ENCODE measurements around the gene SAMMSON.

Gene SAMMSON

DNA sequence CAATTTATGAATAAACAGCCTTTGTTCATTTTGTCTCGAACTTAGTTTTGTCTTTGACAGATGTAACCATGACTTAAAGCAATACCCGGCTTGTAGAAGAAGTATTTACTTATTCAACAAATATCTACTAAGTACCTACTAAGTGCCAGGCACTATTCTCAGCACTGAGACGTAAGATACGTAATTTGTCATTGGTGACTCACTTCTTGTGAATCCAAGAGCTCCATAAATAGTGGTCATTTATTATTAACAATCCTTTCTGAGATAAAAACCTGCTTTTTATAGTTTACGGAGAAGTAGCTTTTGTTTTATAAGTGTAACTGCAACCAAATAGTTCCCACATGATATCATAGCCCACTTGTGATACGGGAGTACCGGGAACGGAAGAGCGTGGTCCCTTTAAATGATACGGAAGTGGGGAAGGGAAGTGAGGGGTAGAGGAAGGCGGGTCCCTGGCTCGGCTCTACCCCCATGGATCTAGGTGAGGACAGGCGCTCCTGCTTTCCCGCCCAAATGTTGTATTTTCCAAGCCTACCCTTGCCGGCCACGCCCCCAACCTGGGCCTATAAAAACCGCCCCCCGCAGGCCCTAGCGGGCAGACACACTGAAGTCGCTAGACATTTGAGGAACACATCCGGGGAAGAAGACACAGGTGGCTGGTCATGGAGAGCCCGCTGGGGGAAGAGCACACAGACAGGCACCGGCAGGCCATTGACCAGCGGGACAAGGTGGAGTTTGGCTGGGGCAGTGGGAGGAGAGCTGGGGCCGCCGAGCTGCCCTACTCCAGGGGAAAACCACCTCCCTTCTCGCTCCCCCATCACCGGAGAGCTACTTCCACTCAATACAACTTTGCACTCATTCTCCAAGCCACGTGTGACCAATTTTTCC lies at the start of gene SAMMSON:
SAMMSON (plus strand) TSS at position 594 of the 888 bp plus-strand sequence.
- no peak for DNase-seq

DNA sequence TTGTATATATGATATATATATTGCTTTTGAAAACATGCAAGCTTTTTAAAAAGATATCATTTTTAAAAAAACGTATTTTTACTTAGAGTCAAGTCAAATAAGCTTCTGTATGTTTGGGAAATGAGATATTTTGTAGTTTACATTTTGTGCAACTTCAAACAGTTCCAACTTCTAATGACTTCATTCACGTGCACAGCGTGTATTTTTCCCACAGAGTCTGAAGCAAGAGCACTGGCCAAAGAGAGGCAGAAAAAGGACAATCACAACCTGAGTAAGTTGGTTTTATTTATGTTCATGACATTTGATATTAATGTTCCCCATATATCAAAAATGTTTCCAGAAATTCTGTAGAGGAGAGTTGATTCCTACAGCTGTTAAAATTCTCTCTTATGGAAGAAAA lies 47.9 kb upstream of the SAMMSON start:
- DNase-seq: no peak

DNA sequence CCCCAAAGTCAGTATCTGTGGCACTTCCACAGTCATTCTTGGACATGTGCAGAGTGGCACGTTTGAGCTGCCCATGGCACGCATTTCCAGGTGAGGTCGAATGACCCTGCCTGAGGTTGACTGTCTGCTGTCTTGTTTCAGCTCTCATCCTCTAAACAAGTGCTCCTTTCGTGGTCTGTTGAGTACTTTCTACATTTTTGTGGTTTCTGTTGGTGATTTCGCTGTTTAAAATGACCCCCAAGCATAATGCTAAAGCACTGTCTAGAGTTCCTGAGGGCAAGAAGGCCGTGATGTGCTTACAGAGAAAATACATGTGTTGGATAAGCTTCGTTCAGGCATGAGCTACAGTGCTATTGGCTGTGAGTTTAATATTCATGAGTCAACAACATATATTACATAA lies 40.0 kb upstream of the SAMMSON start:
- DNase-seq: no peak

DNA sequence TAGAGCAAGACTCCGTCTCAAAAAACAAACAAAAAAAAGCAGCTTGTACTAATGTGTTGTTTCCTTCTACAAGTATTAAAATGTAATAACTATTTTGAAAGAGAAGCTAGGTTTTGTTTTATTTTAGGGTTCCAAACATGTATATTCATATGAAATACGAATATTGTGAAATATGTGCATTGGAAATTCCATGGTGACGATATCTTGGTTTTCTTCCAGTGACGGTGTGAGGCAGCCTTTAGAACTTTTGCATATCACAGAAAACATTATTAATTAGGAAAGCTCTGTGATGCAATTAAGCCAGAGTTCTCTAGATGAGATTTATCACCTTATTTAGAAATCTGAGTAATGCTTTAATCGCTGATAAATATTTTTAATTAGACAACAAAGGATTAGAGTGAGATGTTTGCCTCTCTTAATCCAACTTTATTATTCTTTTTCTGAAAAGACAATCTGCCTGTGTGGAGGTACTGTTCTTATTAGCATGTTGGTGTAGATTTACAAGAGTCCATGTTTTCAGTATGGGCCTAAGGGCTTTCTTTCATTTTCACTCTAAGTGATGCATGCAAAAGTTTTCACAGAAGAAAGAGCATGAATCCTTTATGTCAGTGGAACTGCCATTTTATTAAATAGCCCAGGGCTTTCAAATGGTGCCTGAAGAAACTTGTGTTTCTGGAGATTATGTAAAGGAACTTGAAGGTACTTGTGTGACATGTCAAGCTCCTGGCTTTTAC lies 37.7 kb upstream of the SAMMSON start:
- no peak for DNase-seq

DNA sequence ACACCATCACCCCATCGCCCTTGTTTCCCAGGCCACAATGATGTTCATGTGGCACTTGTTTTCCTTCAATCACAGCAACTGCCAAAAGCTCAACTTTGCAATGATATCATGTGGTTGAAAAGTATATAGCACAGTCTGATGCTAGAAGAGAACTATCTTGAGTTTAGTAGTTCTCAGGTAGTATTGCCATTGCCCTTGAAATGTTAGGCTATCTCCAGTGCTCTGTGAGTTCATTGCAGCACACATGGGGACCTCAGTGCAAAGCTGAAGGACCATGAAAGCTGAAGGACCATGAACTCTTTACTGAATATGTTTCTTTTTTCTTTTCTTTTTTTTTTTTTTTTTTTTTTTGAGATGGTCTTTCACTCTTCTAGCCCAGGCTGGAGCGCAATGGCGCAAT lies 35.9 kb upstream of the SAMMSON start:
- DNase-seq: no peak

DNA sequence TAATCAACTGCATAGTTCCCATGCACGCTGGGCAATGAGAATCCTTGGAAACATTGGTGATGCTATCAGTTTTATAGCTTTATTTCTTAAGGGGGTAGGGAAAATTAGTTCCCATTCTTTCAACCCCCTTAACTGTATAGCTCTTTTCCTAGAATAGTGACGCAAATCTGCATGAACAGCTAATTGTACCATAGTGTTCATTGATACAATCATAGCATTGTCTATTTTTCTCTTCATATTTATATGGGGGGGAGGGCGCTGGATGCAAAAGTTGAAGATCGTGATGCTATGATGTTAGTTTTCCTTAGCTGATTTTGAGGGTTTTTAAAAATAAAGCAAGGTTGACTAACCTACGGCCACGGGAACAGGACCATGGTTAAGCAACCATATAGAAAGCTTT lies 32.4 kb upstream of the SAMMSON start:
- no peak for DNase-seq

DNA sequence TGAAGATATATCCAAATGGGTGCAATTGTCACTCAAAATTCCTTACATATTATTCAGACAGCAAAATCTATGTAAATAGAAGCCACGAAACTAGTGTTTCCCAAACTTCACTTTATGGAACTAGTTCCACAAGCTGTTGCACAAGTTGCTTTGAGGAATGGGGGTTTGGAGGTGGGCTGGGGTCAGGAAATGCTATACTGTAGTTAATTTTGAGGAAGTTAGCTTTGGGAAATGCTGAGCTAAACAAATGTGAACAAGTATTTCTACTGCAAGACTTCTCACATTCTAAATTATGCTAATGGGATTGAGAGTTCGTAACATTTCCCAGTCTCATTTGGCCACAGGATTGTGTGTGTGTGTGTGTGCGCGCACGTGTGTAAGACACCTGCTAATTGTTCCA lies 28.7 kb upstream of the SAMMSON start:
- DNase-seq: no peak

DNA sequence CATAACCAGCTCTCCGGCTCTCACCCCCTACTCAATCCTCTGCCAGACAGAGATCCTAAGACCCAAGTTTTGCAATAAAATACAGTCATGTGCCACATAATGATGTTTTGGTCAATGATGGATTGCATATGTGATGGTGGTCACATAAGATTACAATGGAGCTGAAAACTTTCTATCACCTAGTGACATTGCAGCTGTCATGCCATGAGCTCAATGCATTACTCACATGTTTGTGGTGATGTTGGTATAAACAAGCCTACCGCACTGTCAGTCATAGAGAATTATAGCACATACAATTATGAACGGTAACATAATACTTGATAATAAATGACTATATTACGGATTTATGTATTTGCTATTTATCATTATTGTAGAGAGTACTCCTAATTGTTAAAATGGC lies 26.9 kb upstream of the SAMMSON start:
- no peak for DNase-seq

DNA sequence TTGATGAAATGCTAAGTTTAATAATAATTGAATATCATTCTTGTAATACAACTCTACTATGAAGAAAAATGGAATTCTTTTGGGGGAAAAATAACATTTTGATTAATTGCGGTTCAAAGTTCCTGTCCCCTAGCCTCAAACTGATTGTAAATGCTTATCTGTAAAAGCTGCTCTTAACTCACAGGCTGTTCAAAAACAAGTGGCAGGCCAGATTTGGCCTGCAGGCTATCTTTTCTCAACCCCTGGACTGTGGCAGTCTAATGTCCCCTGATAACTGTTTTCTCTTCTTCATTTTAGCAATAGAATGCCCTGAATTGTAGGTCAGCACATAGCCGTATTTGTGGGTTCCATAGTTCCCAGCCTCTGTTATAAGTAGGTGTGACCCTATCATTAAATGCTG lies 23.5 kb upstream of the SAMMSON start:
- no peak for DNase-seq

DNA sequence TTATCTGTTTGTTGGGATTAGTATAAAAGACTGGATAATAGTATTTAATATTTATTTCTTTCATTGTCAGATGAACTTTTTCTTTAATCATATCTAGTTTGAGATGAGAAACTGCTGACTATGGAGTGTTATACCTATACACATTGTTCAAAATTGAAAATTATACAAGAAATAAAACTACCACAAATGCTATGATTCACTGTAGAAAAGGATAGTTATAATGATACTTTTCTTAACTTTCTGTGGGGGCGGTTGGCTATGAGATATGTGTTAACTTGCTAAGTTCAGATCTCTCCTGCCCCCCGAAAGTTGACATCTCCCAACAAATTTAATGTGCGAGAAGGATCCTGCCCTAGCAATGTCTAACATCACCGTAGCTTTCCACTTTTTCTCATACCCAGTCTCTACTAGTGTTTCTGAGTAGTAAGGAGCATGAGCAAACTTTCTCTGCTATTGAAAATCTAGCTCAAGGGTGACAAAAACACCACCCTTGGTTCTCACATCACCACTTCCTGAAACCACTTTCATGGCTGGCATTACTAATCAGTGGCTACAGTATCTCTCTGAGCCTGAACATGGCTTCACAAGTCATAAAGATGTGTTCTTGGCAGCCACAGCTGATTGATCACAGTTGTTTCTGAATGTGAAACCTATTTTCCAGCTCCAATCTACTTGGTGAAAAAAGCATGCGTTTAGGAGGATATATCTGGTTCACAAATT lies 15.8 kb upstream of the SAMMSON start:
- DNase-seq: no peak

DNA sequence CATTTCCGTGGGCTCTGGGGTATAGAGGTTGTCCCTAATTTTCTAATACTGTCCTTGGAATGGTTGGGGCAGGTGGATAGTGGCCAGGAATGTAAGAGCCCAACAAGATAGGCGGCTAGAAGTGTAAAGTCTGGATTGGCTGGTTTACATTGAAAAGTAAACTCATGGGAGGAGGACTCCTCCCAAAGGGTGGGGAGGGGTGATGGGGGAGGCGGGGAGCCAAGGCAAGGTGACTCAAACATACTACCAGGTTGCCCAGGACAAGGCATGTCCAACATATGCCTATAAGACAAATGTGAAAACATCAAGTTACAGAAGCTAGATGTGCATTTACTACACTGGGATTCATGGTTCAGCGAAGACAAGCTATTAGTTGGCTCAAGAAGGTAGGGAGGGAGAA lies 14.3 kb upstream of the SAMMSON start:
- DNase-seq: no peak

DNA sequence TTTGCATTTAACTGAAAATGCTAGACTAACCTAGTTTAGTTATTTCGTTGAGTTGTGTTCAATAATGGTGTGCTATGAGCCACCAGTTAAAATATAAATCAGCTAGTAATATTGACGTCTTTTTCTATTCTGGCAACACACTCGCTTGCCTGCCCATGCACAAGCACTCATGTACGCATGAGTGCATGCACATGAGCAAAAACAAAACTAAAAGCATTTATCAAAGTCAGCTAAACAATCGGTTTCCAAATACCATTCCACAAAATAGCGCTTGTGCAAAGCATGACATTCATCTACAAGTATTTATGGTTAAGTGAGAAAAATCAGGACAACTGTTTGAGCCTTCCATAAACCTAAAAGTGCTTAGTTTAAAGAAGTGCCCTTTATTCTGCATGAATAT lies 13.1 kb upstream of the SAMMSON start:
- no peak for DNase-seq

DNA sequence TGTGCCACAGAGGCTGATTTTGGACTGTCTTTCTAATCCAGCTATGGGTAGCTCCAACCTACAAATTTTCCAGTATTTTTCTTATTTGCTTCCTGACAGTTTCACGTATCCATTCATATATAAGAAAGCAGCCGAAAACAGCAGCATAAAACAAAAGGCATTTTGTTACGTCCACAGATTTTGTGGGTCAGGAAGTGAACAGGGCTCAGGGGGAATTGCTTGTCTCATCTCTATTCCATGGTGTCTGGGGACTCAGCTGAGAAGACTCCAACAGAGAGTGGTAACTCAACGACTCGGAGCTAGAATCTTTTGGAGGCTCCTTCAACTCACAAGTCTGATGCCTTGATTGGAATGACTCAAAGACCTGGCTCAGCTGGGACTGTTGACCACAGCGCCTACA lies 11.7 kb upstream of the SAMMSON start:
- no peak for DNase-seq

DNA sequence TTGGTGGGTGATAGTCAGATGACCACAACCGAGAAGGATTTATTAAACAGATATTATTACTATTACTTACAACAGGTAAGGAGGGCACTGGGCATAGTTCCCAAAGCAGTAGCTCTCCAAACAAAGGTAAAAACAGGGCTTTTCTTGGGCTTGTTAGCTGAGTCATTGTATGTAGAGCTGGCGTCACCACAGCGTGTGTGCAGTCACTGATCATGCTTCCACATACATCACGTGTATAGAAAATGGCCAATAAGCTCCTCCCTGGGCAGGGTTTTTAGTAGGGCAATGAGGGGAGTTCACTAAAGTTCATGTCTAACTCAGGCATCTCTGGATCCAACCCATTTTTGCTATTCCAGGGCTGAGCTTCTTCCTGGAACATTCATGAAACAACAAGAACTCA lies 5.8 kb upstream of the SAMMSON start:
- peak; percentile 2 for DNase-seq

DNA sequence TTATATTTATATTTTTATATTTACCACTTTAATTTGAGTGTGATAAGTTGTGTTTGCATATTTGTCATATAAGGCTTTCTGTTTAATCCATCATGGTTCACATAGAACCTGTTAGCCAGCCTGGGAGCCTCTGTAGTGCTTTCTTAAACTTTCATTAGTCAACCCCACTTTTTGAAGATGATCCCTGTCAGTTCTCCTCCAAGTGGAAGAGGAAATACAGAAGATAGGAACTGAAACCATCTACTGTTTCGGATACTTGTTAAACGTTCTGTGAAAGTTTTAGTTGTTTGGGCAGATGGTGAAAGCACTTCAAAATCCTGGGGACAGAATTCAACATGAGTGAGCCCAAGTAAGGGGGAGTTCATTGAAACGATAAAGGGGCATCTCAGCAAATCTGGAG lies 4.6 kb upstream of the SAMMSON start:
- DNase-seq: no peak

DNA sequence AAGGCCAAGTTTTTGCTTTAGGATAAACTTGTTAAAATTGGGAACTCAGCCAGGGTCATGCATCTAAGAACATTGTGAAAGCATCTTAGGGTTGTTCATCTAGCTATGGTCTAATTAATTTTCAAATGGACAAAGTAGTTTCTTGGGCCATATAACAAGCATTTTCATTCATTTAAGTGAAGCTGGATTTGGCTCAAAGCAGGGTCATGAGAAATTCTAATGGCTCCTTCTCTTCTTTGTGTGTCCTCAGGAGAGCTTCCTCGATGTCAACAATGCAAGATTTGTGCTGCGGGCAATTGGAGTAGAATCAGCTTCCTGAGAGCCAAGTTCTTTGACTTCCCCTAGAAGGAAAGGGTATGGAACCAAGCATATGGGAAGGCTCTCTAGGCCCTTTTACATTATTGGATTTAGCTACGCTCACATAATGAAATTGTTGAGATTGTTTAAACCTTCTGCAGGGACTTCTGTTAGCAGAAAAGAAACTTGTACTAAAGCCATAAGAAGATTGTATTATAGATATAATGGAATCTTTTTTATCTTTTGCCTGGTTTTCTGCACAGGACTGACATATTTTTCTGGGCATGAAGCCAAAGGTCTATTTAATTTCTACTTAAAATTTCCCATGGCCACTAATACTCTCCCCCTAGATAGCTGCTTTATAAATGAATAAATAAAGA lies 1.8 kb upstream of the SAMMSON start:
- DNase-seq: no peak

DNA sequence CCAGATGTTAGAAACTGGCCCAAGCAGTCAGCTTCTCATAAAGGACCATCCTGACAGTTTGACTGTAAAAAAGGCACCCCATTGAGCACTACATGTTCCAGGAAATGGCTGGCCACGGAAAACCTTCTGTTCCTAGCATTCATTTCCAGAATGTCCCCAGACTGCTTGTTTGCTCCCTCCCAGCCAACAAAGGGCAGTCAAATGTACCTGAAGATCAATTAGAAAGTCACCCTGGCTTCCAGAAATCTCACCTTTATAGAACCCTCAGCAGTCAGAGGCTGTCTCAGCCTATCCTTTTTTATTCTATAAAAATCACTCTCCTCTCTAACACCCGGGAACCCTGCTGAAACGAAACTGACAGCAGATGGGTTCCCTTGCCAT lies 784 bp upstream of the SAMMSON start:
- no peak for DNase-seq

DNA sequence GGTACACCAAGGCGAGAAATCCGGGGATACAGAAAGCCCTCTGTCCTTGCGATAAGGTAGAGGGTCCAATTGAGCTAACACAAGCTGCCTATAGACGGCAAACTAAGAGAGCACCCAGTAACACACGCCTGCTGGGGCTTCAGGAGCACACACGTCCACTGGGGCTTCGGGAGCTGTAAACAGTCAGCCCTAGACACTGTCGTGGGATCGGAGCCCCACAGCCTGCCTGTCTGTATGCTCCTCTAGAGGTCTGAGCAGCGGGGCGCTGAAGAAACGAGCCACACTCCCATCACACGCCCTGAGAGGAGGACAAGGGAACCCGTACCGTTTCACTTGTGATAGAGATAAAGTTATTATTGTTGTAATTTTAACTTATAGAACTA lies 486 bp downstream of the SAMMSON start:
- peak; percentile 2 for DNase-seq

DNA sequence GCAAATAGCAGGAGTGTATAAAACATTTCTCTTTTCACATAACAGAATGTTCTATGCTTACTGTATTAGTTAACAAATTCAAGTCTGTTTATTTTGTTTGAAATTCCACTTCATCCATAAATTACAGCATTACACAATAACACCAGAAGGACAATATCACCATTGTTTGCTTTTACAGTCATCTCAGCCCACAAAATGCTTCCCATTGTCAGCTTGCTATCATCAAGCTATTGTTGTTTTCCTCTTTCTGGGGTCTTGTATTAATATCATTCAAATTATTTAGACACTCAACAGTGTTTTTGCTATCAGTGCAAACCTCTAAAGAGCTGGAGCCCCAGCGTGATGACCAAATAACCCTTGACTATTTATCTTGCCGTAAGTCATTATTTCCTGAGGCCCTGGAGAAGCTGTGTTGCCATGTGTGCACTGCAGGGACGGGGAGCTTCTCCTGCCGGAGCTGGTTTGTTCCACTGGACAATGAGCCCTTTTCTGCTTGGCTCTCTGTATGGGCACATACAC lies 1.1 kb downstream of the SAMMSON start:
- no peak for DNase-seq

DNA sequence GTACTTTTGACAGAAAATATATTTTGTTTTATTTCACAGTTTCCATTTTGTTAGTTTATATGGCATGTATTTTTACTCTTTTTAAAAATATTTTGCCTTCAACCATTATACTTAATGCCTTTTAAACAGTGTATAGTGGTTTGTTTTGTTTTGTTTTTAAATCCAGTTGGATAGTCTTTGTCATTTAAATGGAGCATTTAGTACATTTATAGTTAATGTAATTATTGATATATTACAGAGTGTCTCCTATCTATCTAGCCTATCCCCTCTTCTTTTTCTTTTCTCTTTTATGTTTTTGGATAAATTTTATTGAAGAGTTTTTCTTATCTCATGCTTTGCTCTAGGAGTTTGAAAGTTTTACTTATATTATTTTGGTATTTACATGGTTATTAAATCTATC lies 3.6 kb downstream of the SAMMSON start:
- no peak for DNase-seq

DNA sequence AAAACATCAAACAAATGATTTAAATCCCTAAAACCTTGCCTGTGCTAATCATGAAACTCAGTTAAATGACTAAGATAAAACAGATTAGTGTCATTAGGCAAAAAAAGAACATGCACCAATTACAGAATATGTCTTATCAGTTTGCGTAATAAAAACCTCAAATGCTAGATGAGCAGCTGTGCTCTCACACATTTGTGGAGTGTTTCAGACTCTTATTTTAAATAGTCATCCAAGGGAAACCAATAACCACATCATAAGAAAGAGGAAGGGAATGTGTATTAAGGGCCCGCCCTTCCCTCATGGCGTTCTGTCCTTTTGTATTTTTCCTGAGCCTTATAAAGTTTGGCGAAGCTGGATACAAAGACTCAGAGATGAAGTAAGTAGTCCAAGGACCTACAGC lies 6.6 kb downstream of the SAMMSON start:
- DNase-seq: peak; percentile 33

DNA sequence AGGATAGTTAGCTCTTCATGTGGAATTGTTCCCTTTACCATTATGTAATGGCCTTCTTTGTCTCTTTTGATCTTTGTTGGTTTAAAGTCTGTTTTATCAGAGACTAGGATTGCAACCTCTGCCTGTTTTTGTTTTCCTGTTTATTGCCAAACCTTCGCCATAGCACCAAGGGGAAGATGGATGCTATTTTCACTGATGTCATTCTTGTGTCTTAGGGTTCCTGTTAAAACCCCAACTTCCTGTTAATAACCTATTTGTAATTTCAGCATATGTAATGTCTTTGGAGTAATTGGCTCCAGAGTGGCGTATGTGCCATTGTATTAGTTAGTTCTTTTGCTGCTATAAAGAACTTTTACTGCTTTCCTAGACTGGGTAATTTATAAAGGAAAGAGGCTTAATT lies 10.8 kb downstream of the SAMMSON start:
- no peak for DNase-seq

DNA sequence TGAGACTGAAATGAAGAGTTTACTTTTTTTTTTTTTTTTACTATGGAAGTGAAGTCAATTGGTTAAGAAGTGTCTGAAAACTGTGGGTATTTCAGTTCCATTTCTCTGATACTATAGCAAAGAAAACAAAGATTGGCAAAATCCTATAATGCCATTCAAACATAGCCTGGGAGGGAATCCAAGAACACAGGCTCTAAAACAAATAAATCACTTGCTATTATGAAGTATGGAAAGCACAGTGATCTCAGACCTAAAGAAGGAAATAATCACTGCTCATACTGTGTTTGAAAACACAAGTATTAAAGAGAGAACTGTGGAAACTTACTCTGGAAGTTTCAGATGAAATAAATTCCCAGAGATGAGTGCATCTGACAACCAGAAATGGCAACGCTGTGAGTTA lies 12.0 kb downstream of the SAMMSON start:
- DNase-seq: no peak
